ENCODE measurements around the gene C1orf198. TPM values are rescaled to one million over a fixed set of nuclear protein-coding genes. Genes with fewer than 3 reads are reported as not detected.

C1orf198 gene
- total RNA-seq, 3 donors from 2014 or later, result 63.6 to 138 (median 124) TPM

DNA sequence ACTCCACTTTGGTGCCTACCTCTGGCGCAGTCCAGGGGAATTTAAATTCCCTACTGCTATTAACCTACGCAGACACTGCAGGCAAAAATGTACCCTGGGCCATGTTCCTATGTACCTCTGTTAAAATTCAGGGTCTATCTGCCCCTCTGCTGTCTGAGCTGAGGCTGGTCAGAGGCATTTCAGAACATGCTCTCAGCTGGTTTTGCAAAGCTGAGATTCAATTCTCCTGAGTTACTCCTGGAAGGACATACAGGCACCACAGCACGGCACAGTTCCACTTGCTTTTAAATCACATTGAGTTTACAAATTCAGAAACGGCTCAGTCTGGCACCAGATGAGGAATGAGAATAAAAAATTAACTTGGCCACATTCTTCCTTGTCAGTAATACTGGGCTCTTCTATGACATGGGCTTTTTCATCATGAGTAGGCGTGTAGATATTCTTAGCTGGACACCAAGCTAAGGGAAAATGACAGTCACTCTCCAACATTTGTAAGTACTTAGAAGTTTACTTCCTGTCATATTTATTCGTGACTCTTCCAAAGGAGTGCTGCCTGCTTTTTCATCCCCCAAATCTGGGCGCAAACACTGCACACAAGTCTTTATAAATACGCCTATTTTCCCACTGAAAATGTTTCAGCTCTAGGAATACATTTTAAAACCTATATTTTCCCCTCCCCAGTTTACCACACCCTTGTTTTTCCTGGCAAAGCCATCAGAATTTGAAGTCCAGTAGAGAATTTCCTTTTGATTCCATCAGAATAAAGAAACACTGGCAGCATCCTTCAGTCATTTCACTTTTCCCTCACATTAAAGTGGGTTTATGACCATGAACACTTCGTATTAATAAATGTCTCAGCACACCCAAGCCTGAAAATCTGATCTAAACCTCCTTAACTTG is 1.9 kb downstream of the C1orf198 start:
- peak overlapping the region; percentile 95 to 96 for H3K27ac ChIP-seq
- H3K4me3 ChIP-seq, result peak overlapping the region; percentile 82 to 98 (median 91)
- no peak for DNase-seq (ENCODE audit: low spot score in 2 of 2)
- intact Hi-C loops (cut with DNase I; ENCODE audit: low total_unique reads), result no loop called here
- no peaks in the 10 kb centered on the region for H3K27me3 ChIP-seq
- H3K36me3 ChIP-seq, result no peaks in the 10 kb centered on the region
- peaks cover 2 to 32% of the 10 kb centered on the region in 2 donors for H3K4me1 ChIP-seq
- H3K9me3 ChIP-seq, result no peaks in the 10 kb centered on the region
- peak in 1 of 3 donors; percentile 17 for TF ChIP-seq POLR2AphosphoS5 (IDR thresholded peaks at IDR 0.05)
- TF ChIP-seq POLR2A (IDR thresholded peaks at IDR 0.05), result no peak

DNA sequence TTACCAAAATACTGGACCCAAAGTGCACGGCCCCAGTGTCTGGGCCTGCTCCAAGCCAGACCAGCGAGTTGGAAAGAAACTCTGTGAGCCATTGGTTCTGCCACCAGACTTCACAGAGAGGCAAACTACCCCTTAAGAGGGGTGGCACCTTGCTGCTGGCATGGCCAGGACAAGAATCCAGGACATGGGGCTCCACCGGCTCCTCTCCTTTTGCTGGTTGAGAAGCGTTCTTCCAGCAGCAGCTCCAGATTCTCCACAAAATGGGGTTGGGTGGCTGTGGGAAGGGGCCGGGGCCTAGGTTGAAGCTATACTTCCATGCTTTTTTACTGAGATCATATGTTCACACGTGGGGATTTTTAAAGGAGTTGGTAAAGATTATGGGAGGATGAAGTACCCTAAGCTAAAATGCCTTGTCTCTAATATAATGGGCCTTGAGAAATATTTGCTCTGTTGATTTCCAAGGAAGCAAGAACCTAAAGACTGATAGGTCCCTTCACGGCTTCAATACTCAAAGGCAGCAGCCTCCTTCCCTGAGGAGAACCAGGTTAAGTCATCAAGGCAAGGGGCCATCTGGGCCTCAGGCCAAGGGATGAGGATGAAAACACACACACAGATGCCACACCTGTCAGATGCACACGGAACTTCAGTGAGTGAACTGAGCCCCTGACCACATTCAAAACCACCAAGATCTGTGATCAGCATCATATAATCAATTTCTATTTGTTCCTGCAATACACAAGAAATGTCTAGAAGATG is 3.1 kb downstream of the C1orf198 start:
- peaks cover 2 to 38% of the 10 kb centered on the region in 2 donors for H3K4me1 ChIP-seq
- H3K36me3 ChIP-seq, result no peaks in the 10 kb centered on the region
- H3K9me3 ChIP-seq, result no peaks in the 10 kb centered on the region
- peak overlapping the region in 1 of 3 donors; percentile 98 for H3K4me3 ChIP-seq
- DNase-seq (ENCODE audit: low spot score in 2 of 2), result no peak
- peak overlapping the region; percentile 95 to 96 for H3K27ac ChIP-seq
- H3K27me3 ChIP-seq, result no peaks in the 10 kb centered on the region
- intact Hi-C loops (cut with DNase I; ENCODE audit: low total_unique reads), result no loop called here
- no peak for TF ChIP-seq POLR2A (IDR thresholded peaks at IDR 0.05)
- TF ChIP-seq, protein P1, sequence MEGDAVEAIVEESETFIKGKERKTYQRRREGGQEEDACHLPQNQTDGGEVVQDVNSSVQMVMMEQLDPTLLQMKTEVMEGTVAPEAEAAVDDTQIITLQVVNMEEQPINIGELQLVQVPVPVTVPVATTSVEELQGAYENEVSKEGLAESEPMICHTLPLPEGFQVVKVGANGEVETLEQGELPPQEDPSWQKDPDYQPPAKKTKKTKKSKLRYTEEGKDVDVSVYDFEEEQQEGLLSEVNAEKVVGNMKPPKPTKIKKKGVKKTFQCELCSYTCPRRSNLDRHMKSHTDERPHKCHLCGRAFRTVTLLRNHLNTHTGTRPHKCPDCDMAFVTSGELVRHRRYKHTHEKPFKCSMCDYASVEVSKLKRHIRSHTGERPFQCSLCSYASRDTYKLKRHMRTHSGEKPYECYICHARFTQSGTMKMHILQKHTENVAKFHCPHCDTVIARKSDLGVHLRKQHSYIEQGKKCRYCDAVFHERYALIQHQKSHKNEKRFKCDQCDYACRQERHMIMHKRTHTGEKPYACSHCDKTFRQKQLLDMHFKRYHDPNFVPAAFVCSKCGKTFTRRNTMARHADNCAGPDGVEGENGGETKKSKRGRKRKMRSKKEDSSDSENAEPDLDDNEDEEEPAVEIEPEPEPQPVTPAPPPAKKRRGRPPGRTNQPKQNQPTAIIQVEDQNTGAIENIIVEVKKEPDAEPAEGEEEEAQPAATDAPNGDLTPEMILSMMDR (IDR thresholded peaks at IDR 0.05), result no peak
- TF ChIP-seq POLR2AphosphoS5 (IDR thresholded peaks at IDR 0.05), result no peak

DNA sequence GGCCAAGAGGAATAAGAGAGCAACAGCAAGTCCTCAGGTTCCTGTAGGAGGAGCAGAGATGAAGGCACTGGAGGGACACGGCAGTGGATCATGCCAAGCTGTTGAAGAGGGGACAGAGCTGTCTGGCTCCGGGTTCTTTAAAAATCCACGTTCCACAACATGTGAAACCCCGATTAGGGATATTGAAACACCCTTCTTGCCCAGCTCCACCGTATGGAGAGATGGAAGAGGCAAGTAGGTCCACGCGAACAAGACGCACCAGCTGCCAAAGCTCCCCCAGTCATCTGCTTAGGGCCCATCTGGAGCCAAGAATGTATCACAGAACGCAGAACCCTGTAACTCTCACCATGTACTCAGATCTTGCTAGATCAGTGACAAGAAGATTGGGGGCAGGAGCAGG is 3.9 kb downstream of the C1orf198 start:
- TF ChIP-seq POLR2AphosphoS5 (IDR thresholded peaks at IDR 0.05) (no peak), POLR2A (IDR thresholded peaks at IDR 0.05) (no peak)
- TF ChIP-seq, protein P1 (IDR thresholded peaks at IDR 0.05), result no peak
- H3K27me3 ChIP-seq, result no peaks in the 10 kb centered on the region
- H3K36me3 ChIP-seq, result no peaks in the 10 kb centered on the region
- no peak for DNase-seq (ENCODE audit: low spot score in 2 of 2)
- peak overlapping the region in 1 of 3 donors; percentile 18 for H3K4me3 ChIP-seq
- H3K4me1 ChIP-seq, result peaks cover 2 to 41% of the 10 kb centered on the region in 2 donors
- peak overlapping the region; percentile 50 to 96 for H3K27ac ChIP-seq
- H3K9me3 ChIP-seq, result no peaks in the 10 kb centered on the region
- intact Hi-C loops (cut with DNase I; ENCODE audit: low total_unique reads), result no loop called here

DNA sequence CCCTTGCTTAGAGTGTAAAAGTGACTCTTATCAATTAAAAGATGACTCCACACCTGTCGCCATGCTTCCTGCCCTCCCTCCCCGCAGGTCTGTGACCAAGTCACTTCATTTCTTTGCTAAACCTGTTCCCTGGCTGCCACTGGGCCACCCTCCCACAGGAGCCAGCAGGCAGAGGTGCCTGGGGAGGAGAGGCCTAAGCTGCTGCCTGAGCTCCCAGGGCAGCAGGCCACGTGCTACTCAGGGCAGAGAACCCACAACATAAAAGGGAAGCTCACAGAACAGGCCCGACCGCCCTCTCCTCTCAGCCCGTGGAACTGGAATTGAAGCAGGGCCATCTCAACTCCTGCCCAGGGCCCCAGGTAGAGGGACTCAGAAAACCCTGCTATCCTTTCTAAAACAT is 4.9 kb downstream of the C1orf198 start:
- H3K36me3 ChIP-seq, result no peaks in the 10 kb centered on the region
- TF ChIP-seq POLR2AphosphoS5 (IDR thresholded peaks at IDR 0.05), result peak in 2 of 3 donors; percentile 37 to 66
- TF ChIP-seq, protein P1 (IDR thresholded peaks at IDR 0.05), result no peak
- DNase-seq (ENCODE audit: low spot score in 2 of 2), result peak; percentile 80 to 90
- peak overlapping the region; percentile 57 to 96 for H3K27ac ChIP-seq
- peaks cover 0 to 49% of the 10 kb centered on the region in 2 donors for H3K4me1 ChIP-seq
- no peaks in the 10 kb centered on the region for H3K27me3 ChIP-seq
- intact Hi-C loops (cut with DNase I; ENCODE audit: low total_unique reads), result no loop called here
- H3K9me3 ChIP-seq, result no peaks in the 10 kb centered on the region
- H3K4me3 ChIP-seq, result no peak overlapping the region

DNA sequence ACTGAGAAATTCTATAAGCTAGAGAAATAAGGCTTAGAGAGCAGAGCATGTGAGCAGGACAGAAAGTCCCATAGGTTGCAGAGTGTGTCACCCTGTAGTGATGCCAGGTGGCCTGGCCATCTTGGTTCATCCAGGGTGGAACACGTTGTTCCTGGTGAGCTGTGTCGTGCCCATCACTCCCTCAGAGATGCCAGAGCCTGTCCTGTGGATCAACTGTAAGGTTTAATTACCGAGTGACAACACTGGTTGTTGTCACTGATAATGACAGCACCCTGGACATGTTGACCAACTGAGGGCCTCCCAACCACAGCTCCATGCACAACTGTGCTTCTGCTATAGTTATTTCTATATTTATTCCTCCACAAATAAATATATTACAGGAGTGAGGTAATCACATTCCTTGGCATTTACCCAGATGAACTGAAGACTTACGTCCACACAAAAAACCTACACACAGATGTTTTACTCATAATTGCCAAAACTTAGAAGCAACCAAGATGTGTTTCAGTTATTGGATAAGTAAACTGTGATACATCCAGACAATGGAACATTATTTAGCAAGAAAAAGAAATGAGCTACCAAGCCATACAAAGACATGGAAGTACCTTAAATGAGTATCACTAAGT is 6.2 kb downstream of the C1orf198 start:
- H3K36me3 ChIP-seq, result no peaks in the 10 kb centered on the region
- no peaks in the 10 kb centered on the region for H3K27me3 ChIP-seq
- H3K9me3 ChIP-seq, result no peaks in the 10 kb centered on the region
- no peak for DNase-seq (ENCODE audit: low spot score in 2 of 2)
- peak overlapping the region; percentile 57 to 96 for H3K27ac ChIP-seq
- H3K4me3 ChIP-seq, result no peak overlapping the region
- intact Hi-C loops (cut with DNase I; ENCODE audit: low total_unique reads), result no loop called here
- TF ChIP-seq POLR2AphosphoS5 (IDR thresholded peaks at IDR 0.05) (no peak), POLR2A (IDR thresholded peaks at IDR 0.05) (no peak)
- TF ChIP-seq, protein P1 (IDR thresholded peaks at IDR 0.05), result no peak
- peaks cover 0 to 58% of the 10 kb centered on the region in 2 donors for H3K4me1 ChIP-seq

Measured in breast epithelium (tissue), 4 donors.